OCI-LY3 (cell line): ENCODE results near the gene LCK.
A peak's percentile ranks its signal among the peaks of the same experiment; 100 is the strongest.
"Not testable (repeated sequence)": the region's sequence is repeated elsewhere in the genome, so short reads cannot be mapped to it uniquely, and the experiment has no call there.

Experiments used
- H2AFZ ChIP-seq: fragments of 200-600, 300-600 bp; shearing (Covaris generic); 2 replicates; pipeline ENCODE4 v1.6.0; 2014; ENCODE audit warnings: antibody characterized with exemption, low read depth, low read length
- H3K27ac ChIP-seq: fragments of 200-600, 300-600 bp; sonication (generic); 2 replicates; pipeline ENCODE4 v1.5.1; 2014; ENCODE audit warnings: mild to moderate bottlenecking, low read length, moderate library complexity, mixed read lengths
- H3K27me3 ChIP-seq: fragments of 200-600, 300-600 bp; sonication (generic); 2 replicates; pipeline ENCODE4 v1.6.1; 2014; ENCODE audit warnings: low read depth, low read length, mixed read lengths
- H3K36me3 ChIP-seq: fragments of 200-600, 300-600 bp; sonication (generic); replicated peaks from 2 replicates; pipeline ENCODE3; 2014; ENCODE audit warnings: low read depth, low read length, mixed read lengths
- H3K4me1 ChIP-seq: fragments of 300-600, 200-600 bp; sonication (generic); 2 replicates; pipeline ENCODE4 v1.6.1; 2014; ENCODE audit warnings: low read length, mixed read lengths
- H3K4me2 ChIP-seq: fragments of 200-600, 300-600 bp; sonication (generic); 2 replicates; pipeline ENCODE4 v1.6.1; 2014; ENCODE audit warnings: low read length, mixed read lengths
- H3K4me3 ChIP-seq: fragments of 300-600, 200-600 bp; sonication (generic); 2 replicates; pipeline ENCODE4 v1.5.1; 2014; ENCODE audit warnings: antibody characterized with exemption, mild to moderate bottlenecking, low read length, moderate library complexity
- H3K79me2 ChIP-seq: fragments of 300-600, 200-600 bp; shearing (Covaris generic); 2 replicates; pipeline ENCODE4 v1.6.1; 2014; ENCODE audit warnings: mild to moderate bottlenecking, low read length, mixed read lengths
- H3K9ac ChIP-seq: fragments of 300-600, 200-600 bp; shearing (Covaris generic); 2 replicates; pipeline ENCODE4 v1.6.0; 2014; ENCODE audit warnings: mild to moderate bottlenecking, low read length, moderate library complexity
- H3K9me3 ChIP-seq: fragments of 200-600, 300-600 bp; shearing (Covaris generic); 2 replicates; pipeline ENCODE4 v1.6.1; 2014; ENCODE audit warnings: low read length, mixed read lengths; ENCODE audit not compliant: insufficient read depth
- H4K20me1 ChIP-seq: fragments of 200-600, 300-600 bp; sonication (generic); 2 replicates; pipeline ENCODE4 v1.6.1; 2016; ENCODE audit warnings: low read length, mixed read lengths; ENCODE audit not compliant: insufficient read depth
- EZH2phosphoT487 ChIP-seq: fragments of 200-600 bp; shearing (Covaris generic); IDR thresholded peaks from 2 replicates; pipeline ENCODE4 v1.6.1; 2018; ENCODE audit warnings: antibody characterized with exemption, mixed run types, low read depth
- TF ChIP-seq, protein P1 (sequence below): fragments of 200-600, 300-600 bp; sonication (generic); IDR thresholded peaks from 2 replicates; pipeline ENCODE4 v1.5.1; 2014; ENCODE audit warnings: antibody characterized with exemption, low read length, low read depth

The LCK gene

DNA sequence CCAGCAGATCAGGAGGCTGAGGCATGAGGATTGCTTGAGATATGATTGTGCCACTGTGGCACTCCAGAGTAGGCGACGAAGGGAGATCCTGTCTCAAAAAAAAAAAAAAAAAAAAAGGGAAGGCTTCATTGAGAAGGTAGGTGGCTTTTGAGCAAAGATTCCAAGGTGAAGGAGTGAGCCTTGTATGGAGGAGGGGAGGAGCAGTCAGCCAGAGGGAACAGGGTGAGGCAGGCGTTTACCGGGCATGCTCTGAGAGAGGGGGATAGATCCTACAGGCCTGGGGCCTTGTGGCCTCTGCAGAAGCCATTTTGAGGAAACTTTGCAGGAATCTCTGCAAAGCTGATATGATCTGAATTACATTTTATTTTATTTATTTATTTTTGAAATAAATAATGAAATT is 35.7 kb downstream of the LCK start:
- Histone ChIP-seq H3K4me1 (peaks cover 8% of the 10 kb centered on the region), H3K4me3 (no peak overlapping the region), H3K9me3 (no peaks in the 10 kb centered on the region), H3K27me3 (no peaks in the 10 kb centered on the region), H3K9ac (no peak overlapping the region), H3K79me2 (no peaks in the 10 kb centered on the region), H3K4me2 (no peak overlapping the region), H3K27ac (no peak overlapping the region), H3K36me3 (no peaks in the 10 kb centered on the region), H2AFZ (no peak overlapping the region), H4K20me1 (no peaks in the 10 kb centered on the region)
- TF ChIP-seq, protein P1, sequence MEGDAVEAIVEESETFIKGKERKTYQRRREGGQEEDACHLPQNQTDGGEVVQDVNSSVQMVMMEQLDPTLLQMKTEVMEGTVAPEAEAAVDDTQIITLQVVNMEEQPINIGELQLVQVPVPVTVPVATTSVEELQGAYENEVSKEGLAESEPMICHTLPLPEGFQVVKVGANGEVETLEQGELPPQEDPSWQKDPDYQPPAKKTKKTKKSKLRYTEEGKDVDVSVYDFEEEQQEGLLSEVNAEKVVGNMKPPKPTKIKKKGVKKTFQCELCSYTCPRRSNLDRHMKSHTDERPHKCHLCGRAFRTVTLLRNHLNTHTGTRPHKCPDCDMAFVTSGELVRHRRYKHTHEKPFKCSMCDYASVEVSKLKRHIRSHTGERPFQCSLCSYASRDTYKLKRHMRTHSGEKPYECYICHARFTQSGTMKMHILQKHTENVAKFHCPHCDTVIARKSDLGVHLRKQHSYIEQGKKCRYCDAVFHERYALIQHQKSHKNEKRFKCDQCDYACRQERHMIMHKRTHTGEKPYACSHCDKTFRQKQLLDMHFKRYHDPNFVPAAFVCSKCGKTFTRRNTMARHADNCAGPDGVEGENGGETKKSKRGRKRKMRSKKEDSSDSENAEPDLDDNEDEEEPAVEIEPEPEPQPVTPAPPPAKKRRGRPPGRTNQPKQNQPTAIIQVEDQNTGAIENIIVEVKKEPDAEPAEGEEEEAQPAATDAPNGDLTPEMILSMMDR = no peak
- no peak for TF ChIP-seq EZH2phosphoT487

DNA sequence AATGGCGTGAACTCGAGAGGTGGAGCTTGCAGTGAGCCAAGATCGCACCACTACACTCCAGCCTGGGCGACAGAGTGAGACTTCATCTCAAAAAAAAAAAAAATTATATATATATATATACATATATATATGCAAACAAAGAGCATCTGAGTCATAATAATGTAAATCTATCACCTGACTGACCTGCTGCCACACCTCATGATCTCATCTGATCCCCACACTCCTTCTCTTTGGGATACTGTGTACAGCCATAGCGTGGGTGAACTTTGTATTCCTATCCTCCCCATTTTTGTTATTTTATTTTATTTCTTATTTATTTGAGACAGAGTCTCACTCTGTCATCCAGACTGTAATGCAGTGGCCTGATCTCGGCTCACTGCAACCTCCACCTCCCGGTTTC is 38.2 kb downstream of the LCK start:
- H3K27me3 ChIP-seq = no peaks in the 10 kb centered on the region
- H3K27ac ChIP-seq = no peak overlapping the region
- TF ChIP-seq, protein P1 = no peak
- TF ChIP-seq EZH2phosphoT487 = no peak

DNA sequence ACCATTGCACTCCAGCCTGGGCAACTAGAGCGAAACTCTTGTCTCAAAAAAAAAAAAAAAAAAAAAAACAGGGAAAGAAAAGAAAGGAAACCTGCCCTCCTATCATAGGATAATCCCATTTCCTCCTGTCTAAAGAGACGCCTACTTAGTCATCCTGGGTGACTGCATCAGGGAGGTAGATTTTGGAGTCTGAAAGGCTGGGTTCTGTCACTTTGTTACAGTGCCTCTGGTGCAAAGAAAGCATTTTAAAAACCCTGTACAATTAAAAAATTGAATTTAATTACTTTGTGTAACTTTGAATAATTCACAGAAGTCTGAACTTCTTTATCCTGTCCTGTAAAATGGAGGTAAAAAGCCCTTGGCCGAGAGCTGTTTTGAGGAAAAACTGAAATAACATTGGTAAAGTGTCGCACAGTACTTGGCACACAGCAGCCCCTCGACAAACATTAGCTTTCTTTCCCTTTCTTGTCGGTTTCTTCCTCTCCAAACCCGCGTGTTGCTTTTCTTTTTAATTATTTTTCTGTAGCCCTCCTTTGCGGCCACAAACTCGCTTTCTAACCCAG is 40.2 kb downstream of the LCK start:
- Histone ChIP-seq H4K20me1 (peaks cover 12% of the 10 kb centered on the region; the same call in 1 of the 2 replicates), H3K27ac (peak overlapping the region; percentile 70), H3K4me2 (peak overlapping the region; percentile 75), H3K79me2 (peaks cover 43% of the 10 kb centered on the region), H3K9me3 (no peaks in the 10 kb centered on the region), H3K36me3 (no peaks in the 10 kb centered on the region), H3K9ac (peak overlapping the region; percentile 80), H2AFZ (peak overlapping the region; percentile 82), H3K27me3 (no peaks in the 10 kb centered on the region), H3K4me3 (peak overlapping the region; percentile 75), H3K4me1 (peaks cover 8% of the 10 kb centered on the region)
- TF ChIP-seq, protein P1 = no peak
- TF ChIP-seq EZH2phosphoT487 = no peak

More for the DNA sequence above, 38.2 kb downstream of the LCK start:
- Histone ChIP-seq H3K4me1 (peaks cover 8% of the 10 kb centered on the region), H3K4me3 (no peak overlapping the region), H4K20me1 (no peaks in the 10 kb centered on the region), H3K9ac (no peak overlapping the region), H3K9me3 (no peaks in the 10 kb centered on the region), H3K79me2 (peaks cover 23% of the 10 kb centered on the region), H3K36me3 (no peaks in the 10 kb centered on the region), H2AFZ (no peak overlapping the region), H3K4me2 (no peak overlapping the region)

DNA sequence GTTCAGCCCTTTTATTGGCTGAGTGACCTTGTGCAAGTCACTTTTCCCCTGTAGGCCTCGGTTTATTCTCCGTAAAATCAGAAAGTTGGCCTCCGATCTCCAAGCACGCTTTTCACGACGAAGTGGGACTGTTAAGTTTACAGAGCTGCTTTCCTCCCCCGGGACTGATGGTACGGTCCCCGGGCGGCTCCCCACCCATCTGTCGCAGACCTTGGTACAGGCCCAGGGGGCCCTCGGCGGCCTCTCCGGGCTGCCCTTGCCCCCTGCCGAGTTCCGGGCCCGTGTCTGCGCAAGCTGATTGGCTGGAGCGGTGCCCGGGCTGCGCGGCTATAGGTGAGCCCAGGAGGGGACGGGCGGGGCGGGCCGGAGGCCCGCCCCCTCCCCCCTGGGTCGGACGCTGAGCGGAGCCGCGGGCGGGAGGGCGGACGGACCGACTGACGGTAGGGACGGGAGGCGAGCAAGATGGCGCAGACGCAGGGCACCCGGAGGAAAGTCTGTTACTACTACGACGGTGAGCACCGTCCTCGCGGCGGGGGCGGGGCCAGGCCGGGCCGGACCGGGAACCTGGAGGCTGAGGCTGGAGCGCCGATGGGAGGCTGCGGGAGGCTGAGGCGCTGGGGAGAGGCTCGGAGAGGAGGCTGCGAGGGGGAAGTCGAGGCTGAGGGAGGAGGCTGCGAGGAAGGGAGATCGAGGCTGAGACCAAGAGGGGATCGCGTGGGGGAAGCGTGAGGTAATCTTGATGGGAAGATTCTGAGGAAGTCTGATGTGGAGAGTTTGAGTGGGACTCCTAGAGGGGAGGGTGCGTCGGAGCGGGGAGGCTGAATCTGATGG is 40.9 kb downstream of the LCK start, which contains the start of gene HDAC1:
TSS of gene HDAC1 (plus strand) at position 376 of the 831 bp plus-strand sequence. CDS start at position 463, 87 bp downstream.
- Histone ChIP-seq H3K27me3 (no peaks in the 10 kb centered on the region), H3K4me3 (peak within 1 kb of the TSS; percentile 94), H3K36me3 (no peaks in the 10 kb centered on the region), H2AFZ (peak within 1 kb of the TSS; percentile 82), H3K4me2 (peak within 1 kb of the TSS; percentile 97), H3K9ac (peak within 1 kb of the TSS; percentile 88), H3K4me1 (peaks cover 8% of the 10 kb centered on the region), H4K20me1 (peaks cover 16% of the 10 kb centered on the region), H3K79me2 (peaks cover 50% of the 10 kb centered on the region), H3K27ac (peak within 1 kb of the TSS; percentile 70), H3K9me3 (no peaks in the 10 kb centered on the region)
- TF ChIP-seq, protein P1 = no peak
- no peak for TF ChIP-seq EZH2phosphoT487

DNA sequence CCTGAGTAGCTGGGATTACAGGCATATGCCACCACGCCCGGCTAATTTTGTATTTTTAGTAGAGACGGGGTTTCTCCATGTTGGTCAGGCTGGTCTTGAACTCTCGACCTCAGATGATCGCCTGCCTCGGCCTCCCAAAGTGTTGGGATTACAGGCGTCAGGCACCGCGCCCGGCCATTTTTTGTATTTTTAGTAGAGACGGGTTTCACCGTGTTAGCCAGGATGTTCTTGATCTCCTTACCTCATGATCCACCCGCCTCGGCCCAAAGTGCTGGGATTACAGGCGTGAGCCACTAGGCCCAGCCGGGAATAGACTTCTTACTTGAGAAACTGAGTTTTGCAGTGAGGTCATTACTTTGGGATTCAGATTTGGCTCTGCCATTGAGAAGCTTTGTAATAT is 47.1 kb downstream of the LCK start:
- H3K9ac ChIP-seq, H3K4me2 ChIP-seq, H3K4me3 ChIP-seq, H3K27ac ChIP-seq, H3K27me3 ChIP-seq, H2AFZ ChIP-seq, H3K4me1 ChIP-seq, H3K9me3 ChIP-seq, H3K36me3 ChIP-seq: not testable (repeated sequence)
- Histone ChIP-seq H3K79me2 (peaks cover 76% of the 10 kb centered on the region), H4K20me1 (peaks cover 32% of the 10 kb centered on the region)
